NCI-H510A treated with DMSO at 0.1 percent for 48 hours (cell line): ENCODE measurements around the gene GLRX5.

Experiments
- DNase-seq: peaks from one replicate; lab custom pipeline; 2025; lab: John Stamatoyannopoulos, UW

Gene GLRX5

GRCh38 chr14:95536036-95536593 lies 1.3 kb downstream of the GLRX5 start:
- no peak for DNase-seq

GRCh38 chr14:95536671-95537070 lies 1.8 kb downstream of the GLRX5 start:
- no peak for DNase-seq

- no peak for DNase-seq
Observed at GRCh38 chr14:95537298-95538089, 2.6 kb downstream of the GLRX5 start.

GRCh38 chr14:95538801-95539509 lies 4.1 kb downstream of the GLRX5 start:
- DNase-seq = no peak

- DNase-seq = no peak
Observed at GRCh38 chr14:95540236-95540855, 5.5 kb downstream of the GLRX5 start.

GRCh38 chr14:95541346-95541745 lies 6.5 kb downstream of the GLRX5 start:
- no peak for DNase-seq

GRCh38 chr14:95541932-95542930 lies 7.4 kb downstream of the GLRX5 start:
- no peak for DNase-seq

- no peak for DNase-seq
Observed at GRCh38 chr14:95543021-95543420, 8.2 kb downstream of the GLRX5 start.

- DNase-seq = no peak
Observed at GRCh38 chr14:95544588-95544987, 9.7 kb downstream of the GLRX5 start.

- DNase-seq = no peak
Observed at GRCh38 chr14:95545515-95546168, 10.8 kb downstream of the GLRX5 start.

GRCh38 chr14:95547272-95547625 lies 12.4 kb downstream of the GLRX5 start:
- DNase-seq = no peak

- no peak for DNase-seq
Observed at GRCh38 chr14:95547626-95548327, 12.9 kb downstream of the GLRX5 start.

- no peak for DNase-seq
Observed at GRCh38 chr14:95548328-95548929, 13.6 kb downstream of the GLRX5 start.

GRCh38 chr14:95549656-95550585 lies 15.1 kb downstream of the GLRX5 start:
- no peak for DNase-seq

- DNase-seq = no peak
Observed at GRCh38 chr14:95551435-95551834, 16.6 kb downstream of the GLRX5 start.

- DNase-seq = no peak
Observed at GRCh38 chr14:95553141-95553540, 18.3 kb downstream of the GLRX5 start.

GRCh38 chr14:95555053-95555452 lies 20.2 kb downstream of the GLRX5 start:
- no peak for DNase-seq

GRCh38 chr14:95557291-95557690 lies 22.4 kb downstream of the GLRX5 start:
- no peak for DNase-seq

GRCh38 chr14:95557832-95558231 lies 23.0 kb downstream of the GLRX5 start:
- DNase-seq = no peak
